Stimulated activated CD8-positive, alpha-beta memory T cell treated with anti-CD3 and anti-CD28 coated beads, Interleukin-4, amount 100 ng/mL, for 24 hours (primary cell): Measurements from ENCODE around the gene AK2.

ENCODE experiments used
- DNase-seq: peaks from one replicate; pipeline ENCODE4 v3.0.0-alpha.2; 2020; ENCODE audit warnings: low read depth

AK2 gene

DNA sequence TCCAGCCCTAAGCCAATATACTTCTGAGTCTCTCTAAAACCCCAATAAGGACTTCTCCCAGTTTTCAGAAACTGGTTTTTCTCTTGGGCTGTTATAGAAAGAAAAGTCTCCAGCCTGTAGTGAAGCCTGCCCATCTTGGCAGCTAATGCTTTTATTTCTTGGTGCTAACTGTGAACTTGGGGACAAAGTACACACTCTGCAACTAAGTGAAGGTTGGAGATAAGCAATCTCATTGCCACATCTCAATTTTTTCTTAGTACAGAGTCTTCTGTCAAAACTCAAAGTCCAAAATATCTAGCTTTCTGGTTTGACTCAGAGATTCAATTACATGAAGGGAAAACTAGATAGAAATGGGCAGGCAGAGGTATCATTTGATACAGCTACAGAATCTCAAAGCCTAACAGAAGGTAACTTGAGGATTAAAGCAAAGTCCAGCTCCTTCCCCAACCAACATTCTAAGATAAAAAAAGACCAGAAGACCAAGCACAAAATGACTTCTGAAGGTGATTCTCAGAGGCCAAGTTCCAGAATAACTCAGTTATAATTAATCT lies 14.0 kb downstream of the AK2 start:
- no peak for DNase-seq

GRCh38 chr1:33021567-33022431 lies 14.9 kb downstream of the AK2 start:
- DNase-seq = no peak

DNA sequence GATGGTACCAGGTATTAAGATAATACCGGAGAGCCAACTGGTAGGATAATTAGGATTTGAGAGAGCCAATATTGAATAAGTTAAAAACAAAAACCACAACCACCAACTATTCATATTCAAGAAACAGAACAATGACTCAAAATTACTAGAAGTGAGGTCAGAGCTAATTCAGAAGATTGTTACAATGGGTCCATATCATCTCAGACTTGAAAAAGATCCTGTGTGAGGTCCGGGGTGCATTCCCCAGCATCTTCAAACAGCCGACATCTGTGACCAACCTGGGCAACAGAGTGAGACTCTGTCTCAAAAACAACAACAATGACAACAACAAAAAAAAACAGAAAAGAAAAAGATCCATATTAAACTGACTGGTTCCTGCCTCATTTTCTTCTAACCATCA lies 18.6 kb downstream of the AK2 start:
- no peak for DNase-seq

- no peak for DNase-seq
Measured at GRCh38 chr1:33017175-33017574, 19.5 kb downstream of the AK2 start.

DNA sequence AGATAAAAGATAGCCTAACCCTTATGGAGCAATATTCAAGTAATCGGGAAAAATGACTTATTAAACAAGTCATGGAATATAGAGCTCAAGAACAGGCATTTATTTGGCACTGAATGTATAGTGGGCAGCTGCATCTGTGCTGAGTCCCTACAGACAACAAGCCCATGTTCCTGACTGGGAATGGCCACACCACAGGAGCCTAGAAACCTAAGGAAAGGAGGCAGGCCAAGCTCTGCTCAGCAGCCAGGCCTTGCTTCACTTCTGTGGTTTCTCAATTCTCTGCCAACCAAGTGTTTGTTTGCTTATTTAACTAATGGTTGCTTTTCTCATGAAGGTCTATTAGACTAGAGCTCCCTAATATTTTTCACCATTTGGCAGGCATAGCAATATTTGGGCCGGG lies 21.5 kb downstream of the AK2 start:
- DNase-seq = no peak

DNA sequence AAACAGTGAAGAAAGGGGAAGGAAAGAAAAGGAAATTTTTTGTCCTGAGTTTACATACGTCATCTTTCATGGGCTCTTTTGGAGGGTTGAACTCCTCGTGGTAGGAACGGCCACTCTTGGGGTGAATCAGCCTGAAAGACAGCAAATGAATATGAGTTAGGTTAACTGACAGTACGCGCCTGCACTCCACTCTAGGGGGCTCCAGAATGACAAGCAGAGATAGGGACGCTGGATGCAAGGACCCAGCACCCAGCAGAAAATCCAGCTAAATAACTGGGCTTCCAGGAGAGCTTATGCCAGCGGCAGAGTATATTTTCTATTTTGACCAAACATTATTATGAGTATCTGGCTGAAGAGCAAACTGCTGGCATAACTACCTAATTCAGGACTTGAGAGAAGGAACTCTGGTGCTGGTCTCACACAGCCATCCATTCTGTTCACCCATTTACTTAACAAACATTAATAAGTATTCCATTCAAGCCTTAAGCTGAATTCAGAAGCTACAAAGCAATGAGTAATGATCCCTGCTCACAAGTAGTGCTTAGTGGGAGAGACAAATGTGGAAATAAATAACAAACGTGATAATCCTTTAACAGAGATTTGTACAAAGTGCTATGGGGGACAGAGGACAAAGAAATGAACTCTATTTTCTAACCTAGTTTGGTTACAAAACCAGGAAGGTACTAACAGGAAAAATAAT lies 22.1 kb downstream of the AK2 start:
- no peak for DNase-seq

DNA sequence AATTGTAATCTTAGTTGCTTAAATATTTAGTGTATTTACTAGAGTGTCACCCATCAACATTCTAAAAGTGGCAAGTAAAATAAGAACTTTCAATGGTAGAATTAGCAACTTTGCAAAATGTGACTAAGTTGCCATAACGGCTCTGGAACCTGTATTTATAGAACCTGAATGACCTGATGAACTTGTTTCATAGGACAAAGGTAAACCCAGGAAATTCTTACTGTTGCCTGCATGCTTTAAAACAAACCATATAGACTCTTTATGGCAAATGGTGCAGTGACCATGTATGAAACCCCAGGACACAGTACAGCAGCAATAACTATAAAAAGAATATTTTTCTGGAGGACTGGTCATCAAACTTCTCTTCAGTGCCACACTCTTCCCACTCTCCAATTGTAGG lies 22.9 kb downstream of the AK2 start:
- no peak for DNase-seq

- no peak for DNase-seq
Measured at GRCh38 chr1:33012165-33012564, 24.5 kb downstream of the AK2 start.

DNA sequence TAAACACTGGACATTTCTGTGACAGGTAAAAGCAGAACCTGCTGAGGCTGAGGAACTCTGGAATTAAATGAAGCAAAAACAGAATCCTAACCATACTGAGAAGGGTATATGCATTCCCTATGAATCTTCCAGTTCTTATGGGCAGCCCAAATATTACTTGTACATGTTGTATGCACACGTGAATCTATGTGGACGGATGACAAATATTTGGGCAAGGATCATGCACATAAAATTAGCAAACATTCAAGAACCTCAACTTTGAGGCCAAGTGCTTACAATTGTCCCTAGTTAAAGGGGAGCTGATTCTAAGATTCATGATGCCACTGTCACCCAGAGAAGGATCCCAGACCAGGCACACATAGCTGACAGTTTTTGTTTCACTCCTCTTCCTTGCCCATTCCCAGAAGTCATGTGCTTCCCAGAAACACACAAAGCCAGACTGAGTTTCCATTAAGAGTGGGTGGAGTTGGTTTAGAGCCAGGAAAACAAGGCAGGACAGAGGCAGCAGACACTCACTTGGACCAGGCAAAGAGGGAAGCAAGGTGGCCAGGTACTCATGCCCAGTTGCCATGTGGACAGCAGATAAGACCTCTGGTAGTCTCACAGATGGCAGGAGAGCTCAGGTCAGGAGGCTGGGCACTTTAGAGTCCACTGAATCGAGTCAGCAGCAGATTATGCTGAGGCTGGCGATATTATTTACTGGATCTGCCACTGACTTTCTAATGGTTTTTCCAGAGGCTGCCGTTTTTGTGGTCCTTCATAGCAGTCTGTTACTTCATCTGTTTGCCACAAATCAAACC lies 25.6 kb downstream of the AK2 start:
- DNase-seq = no peak

DNA sequence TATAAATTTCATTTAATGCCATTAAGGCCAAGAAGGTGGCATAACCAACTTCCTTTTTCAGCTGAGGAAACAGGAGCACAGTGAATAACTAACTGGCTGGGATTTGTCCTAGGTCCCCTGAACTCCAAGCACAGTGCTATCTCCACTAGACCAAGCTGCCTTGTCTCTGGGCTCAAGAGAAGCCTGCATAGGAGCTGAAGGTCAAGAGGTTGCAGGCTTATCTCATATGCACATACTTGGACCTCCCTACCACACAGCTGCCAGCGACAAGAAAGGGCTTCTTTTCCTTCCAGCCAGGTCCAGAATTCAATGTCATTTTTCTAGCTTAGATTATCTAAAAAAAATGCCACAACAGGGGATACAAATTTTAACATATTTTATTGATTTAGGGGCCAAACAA lies 27.1 kb downstream of the AK2 start:
- no peak for DNase-seq

- no peak for DNase-seq
Measured at GRCh38 chr1:33008051-33008914, 28.4 kb downstream of the AK2 start.

- DNase-seq = no peak
Measured at GRCh38 chr1:33007190-33008050, 29.3 kb downstream of the AK2 start.

GRCh38 chr1:33005838-33006421 lies 30.8 kb downstream of the AK2 start:
- DNase-seq = no peak

- DNase-seq = no peak
Measured at GRCh38 chr1:33005117-33005837, 31.4 kb downstream of the AK2 start.

GRCh38 chr1:33004613-33005012 lies 32.1 kb downstream of the AK2 start:
- DNase-seq = no peak

GRCh38 chr1:33003657-33004056 lies 33.0 kb downstream of the AK2 start:
- no peak for DNase-seq

DNA sequence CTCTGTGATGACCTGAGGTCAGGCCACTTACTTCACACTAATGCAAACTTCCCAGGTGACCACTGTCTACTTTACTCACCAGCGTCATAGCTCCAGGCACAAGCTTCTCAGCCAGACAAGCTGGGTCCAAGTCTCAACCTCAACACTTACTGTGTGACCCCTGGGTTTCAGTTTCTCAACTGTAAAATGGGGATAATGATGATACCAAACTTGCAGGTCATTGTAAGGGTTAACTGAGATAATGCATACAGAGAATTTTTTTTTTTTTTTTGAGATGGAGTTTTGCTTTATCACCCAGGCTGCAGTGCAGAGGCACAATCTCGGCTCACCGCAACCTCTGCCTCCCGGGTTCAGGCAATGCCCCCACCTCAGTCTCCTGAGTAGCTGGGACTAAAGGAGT lies 34.7 kb downstream of the AK2 start:
- no peak for DNase-seq

- DNase-seq = no peak
Measured at GRCh38 chr1:33001282-33001681, 35.4 kb downstream of the AK2 start.

GRCh38 chr1:33000427-33001026 lies 36.2 kb downstream of the AK2 start:
- no peak for DNase-seq
